HG03565 (cell line): ENCODE data around the gene ERI3.

Experiments
- ATAC-seq: cut with Tn5 transposase; IDR thresholded peaks from one replicate; pipeline ENCODE4 v1.9.1; 2021; ENCODE audit warnings: mild to moderate bottlenecking, moderate library complexity; ENCODE audit not compliant: unreplicated experiment

Gene ERI3

DNA sequence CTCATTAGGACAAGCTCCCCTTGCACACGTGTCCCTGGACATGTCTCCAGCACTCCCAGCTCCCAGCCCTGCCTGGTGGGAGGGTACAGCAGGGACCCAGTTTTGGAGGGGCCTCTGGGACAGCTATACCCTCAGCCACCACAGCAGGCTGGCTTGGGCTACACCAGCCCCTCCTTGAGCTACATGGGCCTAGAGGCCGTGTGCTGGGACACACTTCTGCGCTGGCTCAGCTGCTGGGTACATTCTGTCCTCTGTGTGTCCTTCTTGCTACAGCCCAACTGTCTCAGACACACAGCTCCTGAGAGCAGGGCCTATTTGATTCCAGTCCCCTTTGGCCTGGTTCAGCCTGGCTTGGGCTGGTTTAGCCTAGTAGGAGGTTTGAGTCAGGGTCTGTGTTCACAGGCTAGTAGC lies 115.1 kb downstream of the ERI3 start:
- no peak for ATAC-seq

DNA sequence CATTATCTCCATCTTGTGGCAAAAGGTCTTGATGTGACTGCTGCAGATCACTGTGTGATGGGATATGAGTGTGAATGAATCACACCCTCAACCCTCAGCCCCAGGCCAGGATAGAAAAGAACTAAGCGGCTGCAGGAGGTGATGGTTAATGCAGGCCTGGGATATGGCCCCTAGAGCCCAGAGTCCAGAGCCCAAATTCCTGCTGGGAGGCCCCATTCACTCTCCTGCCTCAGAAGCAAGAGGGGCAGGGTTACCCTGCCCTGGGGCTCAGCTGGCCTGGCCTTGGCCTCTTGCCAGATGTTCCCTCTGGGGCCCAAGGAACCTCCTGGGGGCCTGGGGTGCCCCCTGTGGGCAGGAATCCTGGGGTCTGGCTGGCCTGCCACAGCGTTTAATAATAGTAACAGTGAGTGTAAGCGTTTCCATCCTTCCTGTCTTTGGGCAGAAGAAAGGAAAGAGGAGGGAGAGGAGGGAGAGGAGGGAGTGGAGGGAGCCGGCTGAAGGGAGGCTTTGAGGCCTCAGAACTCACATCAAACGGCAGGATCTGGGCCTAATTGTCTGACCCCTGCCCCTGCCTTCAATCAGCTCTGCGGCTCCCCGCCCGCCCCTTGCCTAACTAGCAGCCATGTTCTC lies 115.6 kb downstream of the ERI3 start:
- no peak for ATAC-seq

GRCh38 chr1:44238660-44239059 lies 116.4 kb downstream of the ERI3 start:
- no peak for ATAC-seq

GRCh38 chr1:44237721-44238457 lies 117.2 kb downstream of the ERI3 start:
- ATAC-seq, result no peak

- no peak for ATAC-seq
Observed at GRCh38 chr1:44236490-44237272, 118.4 kb downstream of the ERI3 start.

GRCh38 chr1:44235808-44236207 lies 119.2 kb downstream of the ERI3 start:
- no peak for ATAC-seq

DNA sequence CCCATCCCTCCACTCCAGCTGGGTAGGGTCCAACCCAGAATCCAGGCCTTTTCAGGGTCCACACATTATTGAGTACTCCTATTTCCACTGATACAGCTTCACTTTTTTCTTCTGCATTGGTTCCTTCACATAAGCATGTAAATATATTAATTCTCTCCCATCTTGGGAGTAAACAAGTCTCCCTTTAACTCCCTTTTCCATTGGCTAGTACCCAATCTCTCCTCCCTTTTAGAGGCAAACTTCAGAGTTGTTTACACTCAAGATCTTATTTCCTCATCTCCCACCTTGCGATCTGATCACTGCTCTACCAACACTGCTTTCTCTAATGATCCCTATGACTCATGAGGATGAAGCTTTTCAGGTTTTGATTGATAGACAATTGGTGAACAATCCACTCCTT lies 121.5 kb downstream of the ERI3 start:
- ATAC-seq, result no peak

GRCh38 chr1:44230796-44231195 lies 124.3 kb downstream of the ERI3 start:
- no peak for ATAC-seq

- no peak for ATAC-seq
Observed at GRCh38 chr1:44229435-44230167, 125.5 kb downstream of the ERI3 start.

- ATAC-seq, result no peak
Observed at GRCh38 chr1:44228218-44228617, 126.8 kb downstream of the ERI3 start.

DNA sequence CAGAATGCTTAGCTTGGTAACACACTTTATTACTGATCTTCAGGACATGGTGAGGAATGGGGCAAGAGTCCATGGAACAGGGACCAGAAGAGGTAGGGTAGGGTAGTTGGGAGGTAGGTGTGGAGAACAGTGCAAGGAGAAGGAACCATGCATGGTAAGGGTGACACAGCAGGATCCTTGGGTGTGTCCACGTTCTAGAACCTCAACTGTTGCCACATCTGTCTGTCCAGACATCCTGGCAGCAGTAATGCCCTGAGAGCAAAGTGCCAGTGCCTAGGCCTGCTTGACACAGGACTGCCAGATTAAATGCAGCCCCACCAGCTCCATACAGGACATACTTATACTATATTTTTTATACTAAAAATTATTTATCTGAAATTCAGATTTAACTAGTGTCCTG lies 127.8 kb downstream of the ERI3 start:
- ATAC-seq, result no peak

DNA sequence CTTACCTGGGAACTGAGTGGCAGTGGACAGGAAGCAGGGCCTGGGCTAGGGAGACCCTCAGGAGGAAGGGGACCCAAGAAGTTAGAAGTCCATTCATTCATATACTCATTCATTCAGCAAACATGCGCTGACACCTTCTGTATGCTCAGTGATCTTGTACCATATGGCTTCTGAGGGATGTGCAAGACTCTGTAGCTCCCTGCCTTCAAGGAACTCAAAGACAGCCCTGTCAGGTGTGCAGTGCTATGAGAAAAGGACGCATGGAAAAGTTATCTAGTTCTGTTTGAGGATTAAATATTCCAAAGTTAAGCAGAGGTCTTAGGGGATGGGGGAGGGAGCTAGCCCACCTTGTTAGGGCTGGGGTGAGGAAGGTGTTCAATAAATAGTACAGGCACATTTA lies 129.3 kb downstream of the ERI3 start:
- no peak for ATAC-seq

DNA sequence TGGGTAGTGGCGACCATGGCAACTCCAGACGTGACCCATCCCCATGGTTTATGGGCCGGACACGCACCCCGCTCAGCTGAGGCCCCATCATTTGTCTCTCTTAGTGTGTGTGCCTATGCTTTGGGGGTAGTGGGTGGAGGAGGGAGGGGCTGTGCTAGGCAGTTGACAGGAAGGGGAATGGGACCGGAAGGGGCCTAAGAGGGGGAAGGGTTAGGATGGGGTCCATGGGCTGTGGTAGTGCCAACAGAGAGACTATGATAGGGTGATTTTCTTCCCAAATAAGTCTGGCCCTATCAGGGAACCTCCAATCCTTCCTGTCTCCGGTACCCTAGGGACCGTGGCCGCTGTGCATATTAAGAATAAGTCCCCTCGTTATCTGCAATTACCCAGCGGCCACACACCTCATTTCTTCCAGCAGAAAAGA lies 131.9 kb downstream of the ERI3 start:
- no peak for ATAC-seq

GRCh38 chr1:44222397-44223186 lies 132.5 kb downstream of the ERI3 start:
- ATAC-seq, result no peak

DNA sequence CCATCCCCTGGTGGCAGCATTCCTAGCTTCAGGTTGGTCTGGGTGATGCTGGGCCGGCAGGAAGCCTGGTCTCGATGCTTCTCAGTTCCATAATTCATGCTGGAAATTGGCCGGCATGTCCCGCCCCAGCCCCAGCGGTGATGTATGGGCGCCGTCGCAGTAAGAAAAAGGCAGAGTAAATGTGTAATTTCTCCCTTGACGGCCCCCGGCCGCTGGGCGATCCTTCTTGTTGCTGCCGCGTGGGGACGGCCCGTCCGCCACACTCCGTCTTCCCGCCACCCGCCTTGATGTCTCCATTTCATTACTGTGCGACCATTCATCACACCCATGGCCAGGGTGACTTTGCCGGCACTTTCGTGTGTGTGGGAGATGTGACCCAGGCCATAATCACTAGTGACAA lies 133.3 kb downstream of the ERI3 start:
- no peak for ATAC-seq

DNA sequence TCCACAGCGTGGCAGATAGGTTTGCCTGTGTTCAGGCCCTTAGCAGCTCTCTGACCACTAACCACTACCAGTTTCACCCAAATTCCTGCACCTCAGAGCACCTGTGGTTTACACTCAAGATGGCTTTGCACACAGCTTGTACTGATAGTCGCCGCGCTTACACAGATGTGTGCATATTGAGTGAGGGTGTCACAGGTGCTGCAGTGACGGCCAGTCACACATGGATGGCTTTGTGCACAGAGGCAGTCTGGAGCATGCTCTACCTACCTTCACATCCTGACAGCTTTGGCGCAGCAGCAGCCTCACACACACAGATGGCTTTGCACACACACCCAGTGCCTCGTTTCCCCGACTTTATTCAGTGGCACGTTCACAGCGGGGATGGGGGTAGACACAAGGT lies 134.3 kb downstream of the ERI3 start:
- no peak for ATAC-seq

- ATAC-seq, result no peak
Observed at GRCh38 chr1:44220001-44220751, 134.9 kb downstream of the ERI3 start.

DNA sequence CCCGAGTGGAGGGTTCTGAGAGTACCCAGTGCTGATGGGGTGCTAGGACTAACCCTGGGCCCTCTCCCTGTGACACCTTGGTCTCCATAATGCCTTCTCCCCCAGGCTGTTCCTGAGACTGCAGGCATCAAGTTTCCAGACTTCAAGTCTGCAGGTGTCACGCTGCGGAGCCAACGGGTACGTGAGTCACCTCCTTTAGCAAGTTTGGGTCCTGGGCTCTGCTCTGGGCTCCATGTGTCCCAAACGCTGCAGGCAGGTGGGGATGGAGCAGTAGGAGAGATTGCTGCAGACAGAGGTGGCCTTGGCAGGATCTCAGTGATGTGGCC lies 135.8 kb downstream of the ERI3 start:
- no peak for ATAC-seq

GRCh38 chr1:44218503-44219300 lies 136.4 kb downstream of the ERI3 start:
- no peak for ATAC-seq
